Vagina (tissue), 2 donors: ENCODE measurements around the gene PTPRE. TPM values are rescaled to one million over a fixed set of nuclear protein-coding genes. Genes with fewer than 3 reads are reported as not detected.

Source experiments
- DNase-seq, 2 donors: peaks; one replicate each; pipeline ENCODE4 v3.0.0-alpha.2; 2017; ENCODE audit errors: extremely low spot score in 2 of 2
- H3K27ac ChIP-seq: fragments of 200-600 bp; sonication (generic); one replicate; pipeline ENCODE4 v1.5.1; 2019
- H3K27me3 ChIP-seq: fragments of 200-600 bp; sonication (generic); one replicate; pipeline ENCODE4 v1.5.1; 2019
- H3K36me3 ChIP-seq, 2 donors: fragments of 200-600 bp; sonication (generic); one replicate each; pipeline ENCODE4 v1.5.1; 2017 to 2019
- H3K4me1 ChIP-seq: fragments of 200-600 bp; sonication (generic); one replicate; pipeline ENCODE4 v1.5.1; 2019
- H3K4me3 ChIP-seq, 2 donors: fragments of 200-600 bp; sonication (generic); 1 replicate in 1 of 2; 2 replicates in 1 of 2; pipeline ENCODE4 v1.5.1; 2016 to 2019
- H3K9me3 ChIP-seq: fragments of 200-600 bp; sonication (generic); one replicate; pipeline ENCODE4 v1.5.1; 2019
- CTCF ChIP-seq, 3 experiments: fragments of 450-650 bp in 2 of 3; fragments of 200-600 bp in 1 of 3; sonication (generic) in 1 of 3; IDR thresholded peaks; one replicate each; pipeline ENCODE4 v1.5.1; 2017 to 2019; ENCODE audit warnings: antibody characterized with exemption in 3 of 3, mild to moderate bottlenecking in 2 of 3, moderate library complexity in 2 of 3
- POLR2A ChIP-seq, 2 donors: fragments of 450-650 bp; IDR thresholded peaks; one replicate each; pipeline ENCODE4 v1.6.1; 2017; ENCODE audit warnings: antibody characterized with exemption in 2 of 2, mild to moderate bottlenecking in 2 of 2, moderate library complexity in 2 of 2
- POLR2AphosphoS5 ChIP-seq, 2 donors: sonication (generic); formaldehyde crosslinking; IDR thresholded peaks; one replicate each; pipeline ENCODE4 v1.9.0; 2017; ENCODE audit warnings: antibody characterized with exemption in 2 of 2, mild to moderate bottlenecking in 2 of 2, low read depth in 1 of 2; ENCODE audit not compliant: insufficient read depth in 1 of 2
- intact Hi-C: fragments of 100-400 bp; cut with DNase I; formaldehyde crosslinking; loops from one replicate; pipeline ENCODE4 v1.15.1; 2023
- total RNA-seq: library from RNA; depleted of rRNA; stranded (reverse); fragments of >200 nt; gene quantifications from one replicate; pipeline ENCODE4 v1.2.3, GENCODE V29; 2016

The PTPRE gene
- total RNA-seq, 1 donor from 2014 or later, result 77.6 TPM

- no peaks in the 10 kb centered on the region for H3K4me1 ChIP-seq
- H3K4me3 ChIP-seq, result no peak overlapping the region
- no peak overlapping the region for H3K27ac ChIP-seq
- TF ChIP-seq POLR2A (IDR thresholded peaks at IDR 0.05) (no peak), CTCF (IDR thresholded peaks at IDR 0.05) (no peak), POLR2AphosphoS5 (IDR thresholded peaks at IDR 0.05; ENCODE audit: insufficient read depth in 1 of 2, low read depth in 1 of 2) (no peak)
- DNase-seq, result no peak
- no peaks in the 10 kb centered on the region for H3K9me3 ChIP-seq
- intact Hi-C loops, result no loop called here
- peaks cover 0 to 10% of the 10 kb centered on the region in 2 donors for H3K36me3 ChIP-seq
- no peaks in the 10 kb centered on the region for H3K27me3 ChIP-seq
Observed at GRCh38 chr10:128081222-128081621, 174.3 kb downstream of the PTPRE start.

DNA sequence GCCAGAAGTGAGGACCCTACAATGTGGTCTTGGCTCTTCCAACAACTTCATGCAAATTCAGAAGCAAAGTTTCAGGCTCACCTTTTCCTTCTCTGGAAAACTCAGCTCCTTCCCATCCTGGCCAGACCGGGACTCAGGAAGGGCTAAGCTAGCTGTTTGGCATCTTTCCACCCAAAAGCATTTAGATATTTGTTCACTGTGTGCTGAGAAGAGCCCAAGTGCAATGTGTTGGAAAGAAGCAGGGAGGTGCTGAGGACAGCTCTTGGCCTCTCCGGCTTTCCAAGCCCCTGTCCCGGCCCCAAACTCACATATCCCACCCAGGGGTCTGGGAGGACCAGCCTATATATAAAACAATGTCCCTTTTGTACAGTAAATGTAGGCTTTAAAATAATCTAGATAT, 174.8 kb downstream of the PTPRE start:
- no peak for DNase-seq
- H3K27ac ChIP-seq, result no peak overlapping the region
- TF ChIP-seq CTCF (IDR thresholded peaks at IDR 0.05) (no peak), POLR2A (IDR thresholded peaks at IDR 0.05) (no peak), POLR2AphosphoS5 (IDR thresholded peaks at IDR 0.05; ENCODE audit: insufficient read depth in 1 of 2, low read depth in 1 of 2) (no peak)
- H3K9me3 ChIP-seq, result no peaks in the 10 kb centered on the region
- no peaks in the 10 kb centered on the region for H3K4me1 ChIP-seq
- no peak overlapping the region for H3K4me3 ChIP-seq
- intact Hi-C loops, result no loop called here
- no peaks in the 10 kb centered on the region for H3K27me3 ChIP-seq
- H3K36me3 ChIP-seq, result peaks cover 0 to 10% of the 10 kb centered on the region in 2 donors

- no peak for DNase-seq
- no peak for TF ChIP-seq CTCF (IDR thresholded peaks at IDR 0.05)
- peaks cover 0 to 10% of the 10 kb centered on the region in 2 donors for H3K36me3 ChIP-seq
- no peaks in the 10 kb centered on the region for H3K9me3 ChIP-seq
- no peaks in the 10 kb centered on the region for H3K4me1 ChIP-seq
- H3K27ac ChIP-seq, result no peak overlapping the region
- H3K4me3 ChIP-seq, result no peak overlapping the region
- intact Hi-C loops, result no loop called here
- no peaks in the 10 kb centered on the region for H3K27me3 ChIP-seq
Observed at GRCh38 chr10:128083191-128083895, 176.4 kb downstream of the PTPRE start.

- Histone ChIP-seq H3K4me3 (no peak overlapping the region), H3K36me3 (peaks cover 0 to 5% of the 10 kb centered on the region in 2 donors), H3K27ac (no peak overlapping the region), H3K4me1 (no peaks in the 10 kb centered on the region), H3K27me3 (no peaks in the 10 kb centered on the region), H3K9me3 (no peaks in the 10 kb centered on the region)
- no peak for DNase-seq
- TF ChIP-seq POLR2A (IDR thresholded peaks at IDR 0.05), result no peak
- TF ChIP-seq POLR2AphosphoS5 (IDR thresholded peaks at IDR 0.05; ENCODE audit: insufficient read depth in 1 of 2, low read depth in 1 of 2), result no peak
- TF ChIP-seq CTCF (IDR thresholded peaks at IDR 0.05), result no peak
- intact Hi-C loops, result no loop called here
Observed at GRCh38 chr10:128084364-128084763, 177.5 kb downstream of the PTPRE start.

DNA sequence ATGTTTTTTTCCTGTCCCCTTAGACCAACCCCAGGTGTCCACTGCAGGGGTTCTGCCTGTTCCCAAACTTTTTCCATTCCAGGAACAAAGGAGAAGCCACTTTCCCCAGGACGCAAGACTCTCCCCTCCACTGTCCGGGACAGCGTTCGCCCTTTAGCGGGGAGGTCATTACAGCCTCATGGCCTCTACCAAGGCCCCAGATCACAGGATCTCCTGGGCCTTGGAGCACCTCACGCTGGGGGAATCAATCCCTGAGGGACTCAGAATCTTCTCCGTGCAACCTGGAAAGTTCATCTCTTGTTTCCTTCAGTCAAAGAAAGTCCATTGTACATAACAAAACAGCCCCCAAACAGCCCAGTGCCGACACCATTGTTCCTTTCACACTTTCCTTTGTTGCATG, 178.1 kb downstream of the PTPRE start:
- H3K27ac ChIP-seq, result no peak overlapping the region
- H3K4me1 ChIP-seq, result no peaks in the 10 kb centered on the region
- H3K9me3 ChIP-seq, result no peaks in the 10 kb centered on the region
- no peak for DNase-seq
- no peaks in the 10 kb centered on the region for H3K36me3 ChIP-seq
- H3K27me3 ChIP-seq, result no peaks in the 10 kb centered on the region
- TF ChIP-seq POLR2AphosphoS5 (IDR thresholded peaks at IDR 0.05; ENCODE audit: insufficient read depth in 1 of 2, low read depth in 1 of 2) (no peak), POLR2A (IDR thresholded peaks at IDR 0.05) (no peak), CTCF (IDR thresholded peaks at IDR 0.05) (no peak)
- no peak overlapping the region for H3K4me3 ChIP-seq
- intact Hi-C loops, result no loop called here
